GM12892 (cell line): Measurements from ENCODE around the gene VEPH1.

Experiments used
- POLR2A ChIP-seq: IDR thresholded peaks from 2 replicates; pipeline ENCODE4 v1.6.1; 2011; ENCODE audit warnings: low read depth, low read length, control low read depth
- POLR2AphosphoS5 ChIP-seq: IDR thresholded peaks from 2 replicates; pipeline ENCODE4 v1.6.1; 2011; ENCODE audit warnings: low read depth, low read length, control low read depth

GRCh38 chr3:157318639-157319288, 184.5 kb downstream of the VEPH1 start:
- TF ChIP-seq POLR2AphosphoS5 (no peak), POLR2A (no peak)
